ENCODE results near the gene EMILIN2.
"Not testable (repeated sequence)": the region's sequence is repeated elsewhere in the genome, so short reads cannot be mapped to it uniquely, and the experiment has no call there.

Gene EMILIN2

DNA sequence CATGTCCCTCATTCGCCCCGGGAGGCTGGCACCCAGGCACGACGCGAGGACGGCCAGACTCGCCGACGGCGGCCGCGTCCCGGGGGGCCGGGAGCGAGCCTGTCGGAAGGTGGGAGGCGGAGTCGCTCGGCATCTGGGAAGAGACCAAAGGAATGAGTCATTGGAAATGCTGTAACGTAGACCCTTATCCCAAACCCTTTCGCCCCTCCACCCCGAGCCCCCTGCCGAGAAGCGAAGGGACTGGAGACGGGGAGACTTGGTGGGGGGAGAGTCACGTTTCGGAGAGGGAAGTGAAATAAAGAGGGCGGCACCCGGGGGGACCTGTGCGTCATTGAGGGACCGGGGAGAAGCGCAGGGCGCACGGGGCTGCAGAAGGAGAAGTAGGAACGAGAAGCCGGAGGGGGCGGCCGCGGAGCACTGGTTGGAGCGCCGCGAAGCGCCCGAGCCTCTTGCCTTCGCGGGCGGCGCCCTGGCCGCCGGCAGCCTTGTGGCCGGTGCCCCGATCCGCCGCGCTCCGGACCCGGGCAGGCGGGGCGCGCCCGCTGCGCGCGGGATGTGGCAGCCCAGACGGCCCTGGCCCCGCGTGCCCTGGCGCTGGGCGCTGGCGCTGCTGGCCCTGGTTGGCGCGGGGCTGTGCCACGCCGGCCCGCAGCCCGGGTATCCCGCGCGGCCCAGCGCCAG, at the start of gene EMILIN2:
Gene EMILIN2, plus strand, starts transcription at position 371 of the 681 bp plus-strand sequence. Its CDS starts 183 bp downstream, at position 554.
- DNase-seq, result peak; percentile 88
- intact Hi-C loops (cut with DNase I; ENCODE audit: low total_unique reads), result loop anchor here (2.0 kb wide), 1 partner anchor 34 kb away; no protein-coding TSS in a partner anchor
- Histone ChIP-seq H3K36me3 (no peaks in the 10 kb centered on the region), H3K9me3 (no peaks in the 10 kb centered on the region), H3K4me1 (peaks cover 0 to 21% (median 15%) of the 10 kb centered on the region in 4 donors), H3K4me3 (peak within 1 kb of the TSS; percentile 51 to 64), H3K27ac (peak within 1 kb of the TSS; percentile 61 to 64), H3K27me3 (peaks cover 0 to 10% of the 10 kb centered on the region in 2 donors)
- TF ChIP-seq, protein P1, sequence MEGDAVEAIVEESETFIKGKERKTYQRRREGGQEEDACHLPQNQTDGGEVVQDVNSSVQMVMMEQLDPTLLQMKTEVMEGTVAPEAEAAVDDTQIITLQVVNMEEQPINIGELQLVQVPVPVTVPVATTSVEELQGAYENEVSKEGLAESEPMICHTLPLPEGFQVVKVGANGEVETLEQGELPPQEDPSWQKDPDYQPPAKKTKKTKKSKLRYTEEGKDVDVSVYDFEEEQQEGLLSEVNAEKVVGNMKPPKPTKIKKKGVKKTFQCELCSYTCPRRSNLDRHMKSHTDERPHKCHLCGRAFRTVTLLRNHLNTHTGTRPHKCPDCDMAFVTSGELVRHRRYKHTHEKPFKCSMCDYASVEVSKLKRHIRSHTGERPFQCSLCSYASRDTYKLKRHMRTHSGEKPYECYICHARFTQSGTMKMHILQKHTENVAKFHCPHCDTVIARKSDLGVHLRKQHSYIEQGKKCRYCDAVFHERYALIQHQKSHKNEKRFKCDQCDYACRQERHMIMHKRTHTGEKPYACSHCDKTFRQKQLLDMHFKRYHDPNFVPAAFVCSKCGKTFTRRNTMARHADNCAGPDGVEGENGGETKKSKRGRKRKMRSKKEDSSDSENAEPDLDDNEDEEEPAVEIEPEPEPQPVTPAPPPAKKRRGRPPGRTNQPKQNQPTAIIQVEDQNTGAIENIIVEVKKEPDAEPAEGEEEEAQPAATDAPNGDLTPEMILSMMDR (IDR thresholded peaks at IDR 0.05), result no peak

DNA sequence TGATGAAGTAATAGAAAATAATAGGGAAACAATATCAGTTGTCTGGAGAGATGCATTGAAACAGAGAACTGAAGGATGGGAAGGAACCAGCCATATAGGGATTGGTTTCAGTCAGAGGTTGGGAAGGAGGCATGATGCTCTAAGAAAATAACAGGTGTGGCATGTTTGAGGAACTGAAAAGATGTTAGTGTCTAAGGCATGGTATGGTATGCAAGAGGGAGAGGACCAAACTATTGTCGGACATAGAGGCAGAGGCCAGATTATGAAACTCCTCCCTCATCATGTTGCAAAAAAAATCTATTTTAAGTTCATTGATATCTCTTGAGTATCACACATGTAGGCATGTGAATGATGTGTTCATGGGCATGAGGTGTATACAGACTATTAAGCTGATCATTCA, 48.9 kb upstream of the EMILIN2 start:
- no peak overlapping the region for H3K4me3 ChIP-seq
- peaks cover 21 to 54% (median 50%) of the 10 kb centered on the region in 3 donors for H3K36me3 ChIP-seq
- no peaks in the 10 kb centered on the region for H3K9me3 ChIP-seq
- H3K27ac ChIP-seq, result no peak overlapping the region
- intact Hi-C loops (cut with DNase I; ENCODE audit: low total_unique reads), result no loop called here
- no peaks in the 10 kb centered on the region for H3K4me1 ChIP-seq
- TF ChIP-seq, protein P1 (IDR thresholded peaks at IDR 0.05), result no peak
- no peak for DNase-seq
- H3K27me3 ChIP-seq, result no peaks in the 10 kb centered on the region

DNA sequence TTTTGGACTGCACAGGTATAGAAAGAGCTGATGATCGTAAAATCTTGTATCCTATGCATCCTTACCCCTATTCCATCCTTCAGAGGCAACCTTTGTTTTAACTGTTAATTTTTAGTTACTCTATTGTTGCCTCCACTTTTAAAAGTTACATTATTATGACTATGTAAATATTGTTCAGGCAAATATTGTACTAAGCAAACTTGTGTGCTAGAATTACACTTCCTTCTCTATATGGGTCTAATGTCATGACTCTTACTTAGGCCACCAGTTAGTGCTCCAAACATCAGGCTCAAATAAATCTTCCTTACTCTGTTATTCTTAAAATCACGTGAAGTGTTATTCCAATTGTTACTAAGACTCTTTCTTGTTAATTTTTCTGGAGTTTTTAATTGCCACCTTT, 47.4 kb upstream of the EMILIN2 start:
- Histone ChIP-seq H3K27me3 (no peaks in the 10 kb centered on the region), H3K4me1 (no peaks in the 10 kb centered on the region), H3K27ac (no peak overlapping the region), H3K4me3 (no peak overlapping the region), H3K36me3 (peaks cover 21 to 48% (median 47%) of the 10 kb centered on the region in 3 donors), H3K9me3 (no peaks in the 10 kb centered on the region)
- DNase-seq, result no peak
- intact Hi-C loops (cut with DNase I; ENCODE audit: low total_unique reads), result no loop called here
- TF ChIP-seq, protein P1 (IDR thresholded peaks at IDR 0.05), result no peak

DNA sequence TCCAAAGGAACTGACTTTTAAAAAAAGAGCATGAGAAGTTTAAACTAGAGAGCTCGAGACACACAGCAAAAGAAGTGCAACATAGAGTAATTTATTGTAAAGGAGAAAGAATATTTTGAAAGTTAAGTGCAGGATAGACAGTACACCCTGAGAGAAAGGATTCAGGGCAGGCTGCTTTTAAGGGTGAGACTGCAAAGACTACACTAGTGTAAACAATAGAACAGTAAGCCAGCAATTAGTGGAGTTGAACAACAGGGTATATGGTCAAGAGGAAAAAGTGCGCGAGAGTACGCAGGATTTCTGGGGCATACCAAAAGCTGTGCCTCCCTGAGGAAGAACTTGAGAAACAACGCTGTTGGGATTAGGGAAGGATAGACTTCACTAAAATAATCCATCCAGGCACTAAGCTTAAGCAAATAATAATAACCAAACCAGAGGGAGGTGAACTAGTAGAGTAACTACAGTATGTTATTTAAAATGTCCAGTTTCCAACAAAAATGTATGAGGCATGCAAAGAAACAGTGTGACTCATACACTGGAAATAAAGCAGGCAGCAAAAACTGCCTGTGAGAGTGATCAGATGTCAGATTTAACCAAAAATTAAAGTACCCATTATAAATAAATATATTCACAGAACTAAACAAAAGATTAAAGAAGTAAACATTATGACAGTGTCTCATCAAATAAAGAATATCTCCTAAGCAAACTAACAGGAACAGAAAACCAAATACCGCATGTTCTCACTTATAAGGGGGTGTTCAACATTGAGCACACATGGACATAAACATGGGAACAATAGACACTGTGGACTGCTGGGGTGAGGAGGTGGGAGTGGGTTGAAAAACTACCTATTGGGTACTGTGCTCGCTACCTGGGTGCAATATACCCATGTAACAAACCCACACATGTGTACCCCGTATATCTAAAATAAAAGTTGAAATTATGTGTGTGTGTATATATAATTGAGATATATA, 40.5 kb upstream of the EMILIN2 start:
- intact Hi-C loops (cut with DNase I; ENCODE audit: low total_unique reads), result no loop called here
- Histone ChIP-seq H3K27me3 (no peaks in the 10 kb centered on the region), H3K27ac (no peak overlapping the region), H3K4me3 (no peak overlapping the region), H3K36me3 (peaks cover 0 to 12% (median 9%) of the 10 kb centered on the region in 3 donors), H3K9me3 (peaks cover 0 to 13% (median 7%) of the 10 kb centered on the region in 3 donors), H3K4me1 (peaks cover 0 to 12% (median 0%) of the 10 kb centered on the region in 4 donors)
- TF ChIP-seq, protein P1 (IDR thresholded peaks at IDR 0.05), result no peak
- no peak for DNase-seq

DNA sequence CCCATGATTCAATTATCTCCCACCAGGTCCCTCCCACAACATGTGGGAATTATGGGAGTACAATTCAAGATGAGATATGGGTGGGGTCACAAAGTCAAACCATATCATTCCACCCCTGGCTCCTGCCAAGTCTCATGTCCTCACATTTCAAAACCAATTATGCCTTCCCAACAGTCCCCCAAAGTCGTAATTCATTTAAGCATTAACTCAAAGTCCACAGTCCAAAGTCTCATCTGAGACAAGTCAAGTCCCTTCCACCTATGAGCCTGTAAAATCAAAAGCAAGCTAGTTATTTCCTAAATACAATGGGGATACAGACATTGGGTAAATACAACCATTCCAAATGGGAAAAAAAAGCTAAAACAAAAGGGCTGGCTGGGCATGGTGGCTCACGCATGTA, 38.2 kb upstream of the EMILIN2 start:
- DNase-seq; H3K27me3 ChIP-seq; intact Hi-C loops (cut with DNase I; ENCODE audit: low total_unique reads); H3K27ac ChIP-seq; H3K4me3 ChIP-seq; H3K36me3 ChIP-seq: not testable (repeated sequence)
- Histone ChIP-seq H3K9me3 (peaks cover 0 to 17% (median 16%) of the 10 kb centered on the region in 3 donors), H3K4me1 (peaks cover 0 to 12% (median 0%) of the 10 kb centered on the region in 4 donors)

DNA sequence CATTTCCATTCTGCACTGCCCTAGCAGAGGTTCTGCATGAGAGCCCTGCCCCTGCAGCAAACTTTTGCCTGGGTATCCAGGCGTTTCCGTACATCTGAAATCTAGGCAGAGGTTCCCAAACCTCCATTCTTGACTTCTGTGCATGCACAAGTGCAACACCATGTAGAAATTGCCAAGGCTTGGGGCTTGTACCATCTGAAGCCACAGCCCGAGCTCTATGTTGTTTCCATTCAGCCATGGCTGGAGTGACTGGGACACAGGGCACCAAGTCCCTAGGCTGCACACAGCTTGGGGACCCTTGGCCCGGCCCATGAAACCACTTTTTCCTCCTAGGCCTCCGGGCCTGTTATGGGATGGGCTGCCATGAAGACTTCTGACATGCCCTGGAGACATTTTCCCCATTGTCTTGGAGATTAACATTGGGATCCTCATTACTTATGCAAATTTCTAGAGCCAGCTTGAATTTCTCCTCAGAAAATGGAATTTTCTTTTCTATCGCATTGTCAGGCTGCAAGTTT, 37.1 kb upstream of the EMILIN2 start:
- intact Hi-C loops (cut with DNase I; ENCODE audit: low total_unique reads); H3K4me3 ChIP-seq; H3K27ac ChIP-seq; H3K27me3 ChIP-seq; H3K36me3 ChIP-seq; DNase-seq: not testable (repeated sequence)
- peaks cover 0 to 12% (median 0%) of the 10 kb centered on the region in 4 donors for H3K4me1 ChIP-seq
- H3K9me3 ChIP-seq, result peaks cover 0 to 17% (median 16%) of the 10 kb centered on the region in 3 donors
